Measurements from ENCODE around the gene CIROP. TPM values are rescaled to one million over a fixed set of nuclear protein-coding genes. Genes with fewer than 3 reads are reported as not detected.

Gene CIROP
- total and polyA plus RNA-seq, 2 experiments from 2014 or later, result 0.15 TPM; not detected in 1

DNA sequence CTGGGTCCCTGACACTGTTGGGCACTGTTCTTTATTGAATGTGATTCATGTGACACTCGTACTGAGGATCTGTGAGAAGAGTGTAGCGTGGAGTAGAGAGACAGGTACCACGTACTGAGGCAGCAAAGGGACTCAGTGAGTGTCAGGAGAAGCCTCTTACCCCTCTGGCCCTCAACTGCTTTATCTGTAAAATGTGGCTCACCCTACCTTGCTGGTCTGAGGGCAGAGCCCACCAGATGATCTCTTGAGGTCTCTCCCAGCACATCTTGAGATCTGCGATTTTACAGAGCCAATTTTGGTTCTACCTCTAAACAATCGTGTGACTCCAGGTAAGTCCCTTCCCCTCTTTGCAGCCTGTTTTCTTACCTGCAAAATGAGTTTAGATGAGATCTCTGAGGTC is 11.1 kb upstream of the CIROP start:
- H3K36me3 ChIP-seq, result no peaks in the 10 kb centered on the region
- H3K27ac ChIP-seq, result no peak overlapping the region

GRCh38 chr14:23115039-23115731 is 10.4 kb upstream of the CIROP start:
- no peaks in the 10 kb centered on the region for H3K9me3 ChIP-seq (ENCODE audit: low read depth)
- H3K4me1 ChIP-seq (ENCODE audit: low read depth), result peaks cover 32% of the 10 kb centered on the region
- no peak overlapping the region for H3K4me3 ChIP-seq
- no peaks in the 10 kb centered on the region for H3K27me3 ChIP-seq
- TF ChIP-seq, protein P1, sequence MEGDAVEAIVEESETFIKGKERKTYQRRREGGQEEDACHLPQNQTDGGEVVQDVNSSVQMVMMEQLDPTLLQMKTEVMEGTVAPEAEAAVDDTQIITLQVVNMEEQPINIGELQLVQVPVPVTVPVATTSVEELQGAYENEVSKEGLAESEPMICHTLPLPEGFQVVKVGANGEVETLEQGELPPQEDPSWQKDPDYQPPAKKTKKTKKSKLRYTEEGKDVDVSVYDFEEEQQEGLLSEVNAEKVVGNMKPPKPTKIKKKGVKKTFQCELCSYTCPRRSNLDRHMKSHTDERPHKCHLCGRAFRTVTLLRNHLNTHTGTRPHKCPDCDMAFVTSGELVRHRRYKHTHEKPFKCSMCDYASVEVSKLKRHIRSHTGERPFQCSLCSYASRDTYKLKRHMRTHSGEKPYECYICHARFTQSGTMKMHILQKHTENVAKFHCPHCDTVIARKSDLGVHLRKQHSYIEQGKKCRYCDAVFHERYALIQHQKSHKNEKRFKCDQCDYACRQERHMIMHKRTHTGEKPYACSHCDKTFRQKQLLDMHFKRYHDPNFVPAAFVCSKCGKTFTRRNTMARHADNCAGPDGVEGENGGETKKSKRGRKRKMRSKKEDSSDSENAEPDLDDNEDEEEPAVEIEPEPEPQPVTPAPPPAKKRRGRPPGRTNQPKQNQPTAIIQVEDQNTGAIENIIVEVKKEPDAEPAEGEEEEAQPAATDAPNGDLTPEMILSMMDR (IDR thresholded peaks at IDR 0.05; ENCODE audit: low read depth, low read length), result no peak
- no peaks in the 10 kb centered on the region for H3K36me3 ChIP-seq
- H3K27ac ChIP-seq, result peak overlapping the region; percentile 93
- DNase-seq (ENCODE audit: low read depth in 1 of 2, low spot score in 1 of 2), result peak in 1 of 2 donors; percentile 93

More for the DNA sequence above, 11.1 kb upstream of the CIROP start:
- no peaks in the 10 kb centered on the region for H3K27me3 ChIP-seq
- no peaks in the 10 kb centered on the region for H3K9me3 ChIP-seq (ENCODE audit: low read depth)
- TF ChIP-seq, protein P1 (IDR thresholded peaks at IDR 0.05; ENCODE audit: low read depth, low read length), result no peak
- DNase-seq (ENCODE audit: low read depth in 1 of 2, low spot score in 1 of 2), result no peak
- H3K4me1 ChIP-seq (ENCODE audit: low read depth), result peaks cover 32% of the 10 kb centered on the region
- no peak overlapping the region for H3K4me3 ChIP-seq

GRCh38 chr14:23114669-23115038 is 9.9 kb upstream of the CIROP start:
- TF ChIP-seq, protein P1 (IDR thresholded peaks at IDR 0.05; ENCODE audit: low read depth, low read length), result peak; percentile 12
- Histone ChIP-seq H3K27ac (peak overlapping the region; percentile 93), H3K4me1 (ENCODE audit: low read depth) (peaks cover 28% of the 10 kb centered on the region), H3K4me3 (no peak overlapping the region), H3K27me3 (no peaks in the 10 kb centered on the region), H3K9me3 (ENCODE audit: low read depth) (no peaks in the 10 kb centered on the region), H3K36me3 (no peaks in the 10 kb centered on the region)
- DNase-seq (ENCODE audit: low read depth in 1 of 2, low spot score in 1 of 2), result no peak

GRCh38 chr14:23114120-23114458 is 9.3 kb upstream of the CIROP start:
- no peak for DNase-seq (ENCODE audit: low read depth in 1 of 2, low spot score in 1 of 2)
- Histone ChIP-seq H3K36me3 (no peaks in the 10 kb centered on the region), H3K27me3 (no peaks in the 10 kb centered on the region), H3K4me3 (no peak overlapping the region), H3K9me3 (ENCODE audit: low read depth) (no peaks in the 10 kb centered on the region), H3K4me1 (ENCODE audit: low read depth) (peaks cover 28% of the 10 kb centered on the region), H3K27ac (peak overlapping the region; percentile 93)
- TF ChIP-seq, protein P1 (IDR thresholded peaks at IDR 0.05; ENCODE audit: low read depth, low read length), result no peak

DNA sequence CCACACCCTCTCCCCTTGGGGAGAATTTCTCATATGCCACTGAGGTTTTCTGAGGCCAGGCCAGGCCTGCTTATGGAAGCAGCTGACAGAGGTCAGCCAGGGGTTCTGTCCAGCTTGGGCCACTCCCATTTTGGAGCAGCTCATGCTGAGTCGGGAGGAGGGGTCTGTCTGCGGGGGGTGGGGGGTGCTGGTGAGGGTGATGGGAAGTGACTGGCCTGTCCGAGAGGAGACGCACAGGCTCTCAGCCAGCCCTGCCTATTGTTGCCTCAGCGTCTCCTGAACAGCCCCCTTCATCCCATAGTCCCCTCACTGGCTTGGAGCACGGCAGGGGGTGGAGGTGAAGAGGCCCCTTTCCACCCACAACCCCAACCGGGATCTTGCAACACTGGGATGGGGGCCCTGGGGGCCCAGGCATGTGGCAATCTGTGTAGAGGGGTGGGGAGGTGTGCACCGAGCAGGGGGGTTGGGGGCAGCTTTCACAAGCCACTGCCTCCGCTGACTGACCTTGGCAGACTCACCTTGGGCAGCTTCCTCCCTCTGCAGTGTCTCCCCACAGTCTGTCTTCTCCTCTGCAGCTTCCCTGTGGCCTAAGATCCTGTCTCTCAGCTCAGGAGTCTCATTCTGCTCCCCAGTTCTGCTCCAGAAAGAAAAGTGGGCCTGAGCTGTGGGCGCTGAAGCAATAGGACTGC is 8.8 kb upstream of the CIROP start:
- H3K4me1 ChIP-seq (ENCODE audit: low read depth), result peaks cover 28% of the 10 kb centered on the region
- no peak overlapping the region for H3K4me3 ChIP-seq
- TF ChIP-seq, protein P1 (IDR thresholded peaks at IDR 0.05; ENCODE audit: low read depth, low read length), result no peak
- peak; percentile 80 to 92 for DNase-seq (ENCODE audit: low read depth in 1 of 2, low spot score in 1 of 2)
- H3K36me3 ChIP-seq, result no peaks in the 10 kb centered on the region
- no peaks in the 10 kb centered on the region for H3K27me3 ChIP-seq
- peak overlapping the region; percentile 93 for H3K27ac ChIP-seq
- no peaks in the 10 kb centered on the region for H3K9me3 ChIP-seq (ENCODE audit: low read depth)
